ENCODE data around the gene CPE. TPM values are rescaled to one million over a fixed set of nuclear protein-coding genes. Genes with fewer than 3 reads are reported as not detected.

Gene CPE
- total and polyA plus RNA-seq, 4 donors = 3.0 to 5.6 (median 4.5) TPM

DNA sequence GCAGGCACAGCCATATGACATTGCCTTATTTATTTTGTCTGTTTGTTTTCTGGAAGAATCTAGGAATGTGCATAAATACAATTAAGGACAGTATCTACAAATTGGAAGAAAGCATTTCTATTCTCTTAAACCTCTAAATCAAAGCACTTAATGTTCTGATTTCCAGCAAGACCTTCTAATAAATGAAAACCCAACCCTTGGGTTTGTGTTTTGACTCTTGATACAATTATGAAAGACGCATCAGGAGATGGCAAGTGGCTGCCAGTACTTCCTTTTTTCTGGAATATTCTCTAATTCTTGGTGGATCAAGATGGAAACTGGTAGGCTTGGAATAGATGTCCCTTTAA is 437 bp upstream of the CPE start (continued):
- TF ChIP-seq, protein P1, sequence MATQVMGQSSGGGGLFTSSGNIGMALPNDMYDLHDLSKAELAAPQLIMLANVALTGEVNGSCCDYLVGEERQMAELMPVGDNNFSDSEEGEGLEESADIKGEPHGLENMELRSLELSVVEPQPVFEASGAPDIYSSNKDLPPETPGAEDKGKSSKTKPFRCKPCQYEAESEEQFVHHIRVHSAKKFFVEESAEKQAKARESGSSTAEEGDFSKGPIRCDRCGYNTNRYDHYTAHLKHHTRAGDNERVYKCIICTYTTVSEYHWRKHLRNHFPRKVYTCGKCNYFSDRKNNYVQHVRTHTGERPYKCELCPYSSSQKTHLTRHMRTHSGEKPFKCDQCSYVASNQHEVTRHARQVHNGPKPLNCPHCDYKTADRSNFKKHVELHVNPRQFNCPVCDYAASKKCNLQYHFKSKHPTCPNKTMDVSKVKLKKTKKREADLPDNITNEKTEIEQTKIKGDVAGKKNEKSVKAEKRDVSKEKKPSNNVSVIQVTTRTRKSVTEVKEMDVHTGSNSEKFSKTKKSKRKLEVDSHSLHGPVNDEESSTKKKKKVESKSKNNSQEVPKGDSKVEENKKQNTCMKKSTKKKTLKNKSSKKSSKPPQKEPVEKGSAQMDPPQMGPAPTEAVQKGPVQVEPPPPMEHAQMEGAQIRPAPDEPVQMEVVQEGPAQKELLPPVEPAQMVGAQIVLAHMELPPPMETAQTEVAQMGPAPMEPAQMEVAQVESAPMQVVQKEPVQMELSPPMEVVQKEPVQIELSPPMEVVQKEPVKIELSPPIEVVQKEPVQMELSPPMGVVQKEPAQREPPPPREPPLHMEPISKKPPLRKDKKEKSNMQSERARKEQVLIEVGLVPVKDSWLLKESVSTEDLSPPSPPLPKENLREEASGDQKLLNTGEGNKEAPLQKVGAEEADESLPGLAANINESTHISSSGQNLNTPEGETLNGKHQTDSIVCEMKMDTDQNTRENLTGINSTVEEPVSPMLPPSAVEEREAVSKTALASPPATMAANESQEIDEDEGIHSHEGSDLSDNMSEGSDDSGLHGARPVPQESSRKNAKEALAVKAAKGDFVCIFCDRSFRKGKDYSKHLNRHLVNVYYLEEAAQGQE (IDR thresholded peaks at IDR 0.05) = no peak

GRCh38 chr4:165379678-165380064 is 863 bp downstream of the CPE start:
- H3K27me3 ChIP-seq (ENCODE audit: control insufficient read depth in 4 of 4, insufficient read depth in 4 of 4, low read length in 3 of 4) = no peaks in the 10 kb centered on the region
- H3K4me1 ChIP-seq (ENCODE audit: control insufficient read depth in 4 of 4, insufficient read depth in 4 of 4, low read length in 3 of 4) = peaks cover 4 to 10% (median 5%) of the 10 kb centered on the region in 4 donors
- no peak for TF ChIP-seq FOXA2 (IDR thresholded peaks at IDR 0.05)
- no peak for TF ChIP-seq RAD21 (IDR thresholded peaks at IDR 0.05)
- no peak for TF ChIP-seq NR2F2 (IDR thresholded peaks at IDR 0.05)
- TF ChIP-seq EGR1 (IDR thresholded peaks at IDR 0.05; ENCODE audit: low read depth in 2 of 2) = no peak
- TF ChIP-seq, protein P2, sequence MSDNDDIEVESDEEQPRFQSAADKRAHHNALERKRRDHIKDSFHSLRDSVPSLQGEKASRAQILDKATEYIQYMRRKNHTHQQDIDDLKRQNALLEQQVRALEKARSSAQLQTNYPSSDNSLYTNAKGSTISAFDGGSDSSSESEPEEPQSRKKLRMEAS (IDR thresholded peaks at IDR 0.05) = no peak
- no peaks in the 10 kb centered on the region for H3K9me3 ChIP-seq (ENCODE audit: control insufficient read depth in 4 of 4, low read length in 3 of 4)
- 71% methylated on average over 11 of the region's 11 CpGs for WGBS
- no peak overlapping the region for H3K9ac ChIP-seq (ENCODE audit: low read depth in 1 of 2, low read length in 2 of 2)
- peak overlapping the region in 1 of 3 donors; percentile 65 for H3K4me3 ChIP-seq (ENCODE audit: low read depth in 1 of 3, low read length in 3 of 3)
- H3K36me3 ChIP-seq (ENCODE audit: control insufficient read depth in 4 of 4, insufficient read depth in 3 of 4, low read depth in 1 of 4, low read length in 3 of 4) = no peaks in the 10 kb centered on the region
- DNase-seq (ENCODE audit: low spot score) = no peak
- no peak overlapping the region for H3K27ac ChIP-seq (ENCODE audit: low read depth in 1 of 2, low read length in 2 of 2)

GRCh38 chr4:165380805-165381204 is 2.0 kb downstream of the CPE start:
- TF ChIP-seq FOXA2 (IDR thresholded peaks at IDR 0.05) (no peak), RXRA (IDR thresholded peaks at IDR 0.05) (no peak)
- TF ChIP-seq, protein P1 (IDR thresholded peaks at IDR 0.05) = no peak
- no peak overlapping the region for H3K9ac ChIP-seq (ENCODE audit: low read depth in 1 of 2, low read length in 2 of 2)
- no peaks in the 10 kb centered on the region for H3K36me3 ChIP-seq (ENCODE audit: control insufficient read depth in 4 of 4, insufficient read depth in 3 of 4, low read depth in 1 of 4, low read length in 3 of 4)
- 34% methylated on average over 1 of the region's 1 CpG for WGBS
- H3K9me3 ChIP-seq (ENCODE audit: control insufficient read depth in 4 of 4, low read length in 3 of 4) = no peaks in the 10 kb centered on the region
- H3K4me1 ChIP-seq (ENCODE audit: control insufficient read depth in 4 of 4, insufficient read depth in 4 of 4, low read length in 3 of 4) = peaks cover 4 to 10% (median 5%) of the 10 kb centered on the region in 4 donors
- DNase-seq (ENCODE audit: low spot score) = no peak
- no peak overlapping the region for H3K27ac ChIP-seq (ENCODE audit: low read depth in 1 of 2, low read length in 2 of 2)
- H3K4me3 ChIP-seq (ENCODE audit: low read depth in 1 of 3, low read length in 3 of 3) = no peak overlapping the region
- H3K27me3 ChIP-seq (ENCODE audit: control insufficient read depth in 4 of 4, insufficient read depth in 4 of 4, low read length in 3 of 4) = no peaks in the 10 kb centered on the region

DNA sequence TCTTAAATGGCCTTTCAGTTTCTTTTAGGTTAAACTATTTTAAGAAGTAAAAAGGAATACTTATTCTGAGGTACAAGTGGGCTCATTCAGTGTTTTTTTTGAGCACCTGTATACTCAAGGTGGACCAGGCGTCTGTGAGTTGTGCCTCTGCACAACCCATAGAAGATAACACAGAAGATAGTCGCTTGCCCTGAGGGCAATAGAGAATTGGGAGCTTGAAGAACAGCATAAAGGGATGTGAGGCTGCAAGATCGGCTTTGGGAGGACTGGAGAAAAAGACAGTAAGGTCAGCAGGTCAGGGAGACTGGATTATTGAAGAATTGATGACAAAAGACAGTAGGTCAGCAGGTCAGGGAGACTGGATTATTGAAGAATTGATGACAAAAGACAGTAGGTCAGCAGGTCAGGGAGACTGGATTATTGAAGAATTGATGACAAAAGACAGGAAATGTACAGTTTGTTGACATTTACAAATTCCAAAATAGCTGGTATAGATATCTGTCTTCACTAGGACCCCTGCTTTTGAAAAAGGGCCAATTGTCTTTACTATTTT is 3.1 kb downstream of the CPE start:
- no peak for DNase-seq (ENCODE audit: low spot score)
- 86% methylated on average over 3 of the region's 3 CpGs for WGBS
- Histone ChIP-seq H3K9ac (ENCODE audit: low read depth in 1 of 2, low read length in 2 of 2) (no peak overlapping the region), H3K4me1 (ENCODE audit: control insufficient read depth in 4 of 4, insufficient read depth in 4 of 4, low read length in 3 of 4) (peaks cover 4 to 10% (median 5%) of the 10 kb centered on the region in 4 donors), H3K4me3 (ENCODE audit: low read depth in 1 of 3, low read length in 3 of 3) (no peak overlapping the region), H3K27ac (ENCODE audit: low read depth in 1 of 2, low read length in 2 of 2) (no peak overlapping the region), H3K27me3 (ENCODE audit: control insufficient read depth in 4 of 4, insufficient read depth in 4 of 4, low read length in 3 of 4) (no peaks in the 10 kb centered on the region), H3K9me3 (ENCODE audit: control insufficient read depth in 4 of 4, low read length in 3 of 4) (no peaks in the 10 kb centered on the region), H3K36me3 (ENCODE audit: control insufficient read depth in 4 of 4, insufficient read depth in 3 of 4, low read depth in 1 of 4, low read length in 3 of 4) (no peaks in the 10 kb centered on the region)
- TF ChIP-seq EGR1 (IDR thresholded peaks at IDR 0.05; ENCODE audit: low read depth in 2 of 2) = no peak
- no peak for TF ChIP-seq RAD21 (IDR thresholded peaks at IDR 0.05)
- TF ChIP-seq JUND (IDR thresholded peaks at IDR 0.05) = no peak
- TF ChIP-seq, protein P1 (IDR thresholded peaks at IDR 0.05) = no peak
- no peak for TF ChIP-seq FOXA2 (IDR thresholded peaks at IDR 0.05)
- TF ChIP-seq FOXA1 (IDR thresholded peaks at IDR 0.05) = no peak
